Caco-2 (cell line): Measurements from ENCODE around the gene FGF12. TPM values are rescaled to one million over a fixed set of nuclear protein-coding genes. Genes with fewer than 3 reads are reported as not detected.

Source experiments
- BruUV-seq: library from RNA; stranded (reverse); fragments of 400-500 nt; replicated peaks from 2 replicates; lab custom pipeline; 2021; lab: Mats Ljungman, UMichigan
- CTCF ChIA-PET: fragments of 300-600 bp; sonication (Branson Sonifier 250); formaldehyde crosslinking; loops from one replicate; lab custom pipeline; 2022; ENCODE audit warnings: antibody characterized with exemption; lab: Charles Lee
- POLR2A ChIA-PET: fragments of 300-600 bp; sonication (Branson Sonifier 250); formaldehyde crosslinking; loops from one replicate; lab custom pipeline; 2022; ENCODE audit warnings: antibody characterized with exemption; lab: Charles Lee
- DNase-seq, 2 experiments: peaks; one replicate each; pipeline versions ENCODE4 v3.0.0 to v3.0.0-alpha.2; 2020 to 2022
- H3K27me3 ChIP-seq: replicated peaks from 2 replicates; pipeline ENCODE4 v1.6.0; 2011; ENCODE audit warnings: low read length; ENCODE audit not compliant: control insufficient read depth, insufficient read depth
- H3K36me3 ChIP-seq: 2 replicates; pipeline ENCODE4 v1.5.1; 2011; ENCODE audit warnings: low read length; ENCODE audit not compliant: control insufficient read depth, insufficient read depth
- H3K4me1 ChIP-seq: fragments of 250-450 bp; sonication (Bioruptor Pico); 2 replicates; pipeline ENCODE4 v1.5.1; 2020; ENCODE audit warnings: mild to moderate bottlenecking
- H3K4me3 ChIP-seq: 2 replicates; pipeline ENCODE4 v1.5.1; 2011; ENCODE audit warnings: low read depth, mild to moderate bottlenecking, control low read depth, low read length
- H3K9me3 ChIP-seq: fragments of 250-450 bp; sonication (Bioruptor Pico); 2 replicates; pipeline ENCODE4 v1.5.1; 2020; ENCODE audit warnings: mild to moderate bottlenecking, moderate library complexity
- H3K27ac Mint-ChIP-seq: one replicate; pipeline ENCODE4 v1.8.0; 2022; ENCODE audit warnings: mixed read lengths; ENCODE audit not compliant: unreplicated experiment
- H3K27me3 Mint-ChIP-seq: one replicate; pipeline ENCODE4 v1.8.0; 2022; ENCODE audit warnings: mixed read lengths; ENCODE audit not compliant: insufficient read depth, unreplicated experiment
- H3K36me3 Mint-ChIP-seq: one replicate; pipeline ENCODE4 v1.8.0; 2022; ENCODE audit warnings: mild to moderate bottlenecking, mixed read lengths; ENCODE audit not compliant: insufficient read depth, unreplicated experiment
- H3K4me1 Mint-ChIP-seq: one replicate; pipeline ENCODE4 v1.8.0; 2022; ENCODE audit warnings: low read depth, mixed read lengths; ENCODE audit not compliant: unreplicated experiment
- H3K4me3 Mint-ChIP-seq: one replicate; pipeline ENCODE4 v1.8.0; 2022; ENCODE audit warnings: mild to moderate bottlenecking, moderate library complexity, mixed read lengths; ENCODE audit not compliant: unreplicated experiment
- H3K9me3 Mint-ChIP-seq: one replicate; pipeline ENCODE4 v1.8.0; 2022; ENCODE audit warnings: mixed read lengths; ENCODE audit not compliant: unreplicated experiment
- CTCF ChIP-seq, 2 experiments: fragments of 200-600 bp in 1 of 2; IDR thresholded peaks; 1 replicate in 1 of 2; 2 replicates in 1 of 2; pipeline versions ENCODE4 v1.5.1 to v1.8.0; 2011 to 2022; ENCODE audit warnings: antibody characterized with exemption in 1 of 2, control low read depth in 1 of 2, inconsistent platforms in 1 of 2, low read depth in 1 of 2, low read length in 1 of 2, mild to moderate bottlenecking in 1 of 2, moderate library complexity in 1 of 2; ENCODE audit not compliant: insufficient read depth in 1 of 2, severe bottlenecking in 1 of 2, unreplicated experiment in 1 of 2
- intact Hi-C: fragments of 100-400 bp; cut with micrococcal nuclease; formaldehyde crosslinking; loops from one replicate; pipeline ENCODE4 v1.10.0; 2022; ENCODE audit not compliant: unreplicated experiment
- total RNA-seq: library from RNA; stranded (reverse); gene quantifications from 2 replicates; pipeline ENCODE4 v1.2.3, GENCODE V29; 2022

The FGF12 gene
- total RNA-seq, 1 experiment from 2014 or later: 0.41 TPM

- Mint-ChIP-seq H3K27me3 (no peaks in the 10 kb centered on the region), H3K4me1 (peaks cover 6% of the 10 kb centered on the region), H3K9me3 (no peaks in the 10 kb centered on the region), H3K27ac (no peak overlapping the region), H3K4me3 (no peak overlapping the region), H3K36me3 (no peaks in the 10 kb centered on the region)
- Histone ChIP-seq H3K4me1 (no peaks in the 10 kb centered on the region), H3K9me3 (no peaks in the 10 kb centered on the region), H3K36me3 (no peaks in the 10 kb centered on the region), H3K4me3 (no peak overlapping the region), H3K27me3 (no peaks in the 10 kb centered on the region)
- no TSS peak for BruUV-seq
- CTCF ChIA-PET: no interaction called here
- no peak for TF ChIP-seq CTCF (IDR thresholded peaks at IDR 0.05; ENCODE audit: insufficient read depth in 1 of 2, low read depth in 1 of 2, low read length in 1 of 2, severe bottlenecking in 1 of 2, unreplicated experiment in 1 of 2)
- POLR2A ChIA-PET: no interaction called here
- intact Hi-C loops: no loop called here
- DNase-seq: no peak
These were observed 430.5 kb downstream of the FGF12 start for GRCh38 chr3:192296845-192297244.

GRCh38 chr3:192284443-192285072 lies 442.8 kb downstream of the FGF12 start:
- no peaks in the 10 kb centered on the region for H3K27me3 ChIP-seq
- DNase-seq: peak in 1 of 2 experiments; percentile 16
- no peak for TF ChIP-seq CTCF (IDR thresholded peaks at IDR 0.05; ENCODE audit: insufficient read depth in 1 of 2, low read depth in 1 of 2, low read length in 1 of 2, severe bottlenecking in 1 of 2, unreplicated experiment in 1 of 2)
- Mint-ChIP-seq H3K4me3 (no peak overlapping the region), H3K4me1 (peaks cover 11% of the 10 kb centered on the region), H3K9me3 (no peaks in the 10 kb centered on the region), H3K36me3 (no peaks in the 10 kb centered on the region), H3K27me3 (no peaks in the 10 kb centered on the region), H3K27ac (peak overlapping the region; percentile 38)
- no peaks in the 10 kb centered on the region for H3K36me3 ChIP-seq
- no peak overlapping the region for H3K4me3 ChIP-seq
- H3K9me3 ChIP-seq: no peaks in the 10 kb centered on the region
- CTCF ChIA-PET: no interaction called here
- peaks cover 8% of the 10 kb centered on the region; the same call in 1 of the 2 replicates for H3K4me1 ChIP-seq
- intact Hi-C loops: no loop called here
- BruUV-seq: no TSS peak
- POLR2A ChIA-PET: no interaction called here

- no peak overlapping the region for H3K4me3 Mint-ChIP-seq
- no peaks in the 10 kb centered on the region for H3K36me3 Mint-ChIP-seq
- Histone ChIP-seq H3K9me3 (no peaks in the 10 kb centered on the region), H3K4me3 (no peak overlapping the region), H3K4me1 (peaks cover 8% of the 10 kb centered on the region; the same call in 1 of the 2 replicates), H3K27me3 (no peaks in the 10 kb centered on the region), H3K36me3 (no peaks in the 10 kb centered on the region)
- no peak overlapping the region for H3K27ac Mint-ChIP-seq
- no TSS peak for BruUV-seq
- intact Hi-C loops: no loop called here
- no peak for DNase-seq
- peaks cover 11% of the 10 kb centered on the region for H3K4me1 Mint-ChIP-seq
- H3K9me3 Mint-ChIP-seq: no peaks in the 10 kb centered on the region
- no peak for TF ChIP-seq CTCF (IDR thresholded peaks at IDR 0.05; ENCODE audit: insufficient read depth in 1 of 2, low read depth in 1 of 2, low read length in 1 of 2, severe bottlenecking in 1 of 2, unreplicated experiment in 1 of 2)
- H3K27me3 Mint-ChIP-seq: no peaks in the 10 kb centered on the region
- CTCF ChIA-PET: no interaction called here
- POLR2A ChIA-PET: no interaction called here
These were observed 446.0 kb downstream of the FGF12 start for GRCh38 chr3:192281207-192281880.
